Caco-2 (cell line): Measurements from ENCODE around the gene TRAF2. TPM values are rescaled to one million over a fixed set of nuclear protein-coding genes. Genes with fewer than 3 reads are reported as not detected.
A peak's percentile ranks its signal among the peaks of the same experiment; 100 is the strongest.

Experiments used
- BruUV-seq: library from RNA; stranded (reverse); fragments of 400-500 nt; replicated peaks from 2 replicates; lab custom pipeline; 2021; lab: Mats Ljungman, UMichigan
- CTCF ChIA-PET: fragments of 300-600 bp; sonication (Branson Sonifier 250); formaldehyde crosslinking; loops from one replicate; lab custom pipeline; 2022; ENCODE audit warnings: antibody characterized with exemption; lab: Charles Lee
- POLR2A ChIA-PET: fragments of 300-600 bp; sonication (Branson Sonifier 250); formaldehyde crosslinking; loops from one replicate; lab custom pipeline; 2022; ENCODE audit warnings: antibody characterized with exemption; lab: Charles Lee
- DNase-seq, 2 experiments: peaks; one replicate each; pipeline versions ENCODE4 v3.0.0 to v3.0.0-alpha.2; 2020 to 2022
- H3K27me3 ChIP-seq: replicated peaks from 2 replicates; pipeline ENCODE4 v1.6.0; 2011; ENCODE audit warnings: low read length; ENCODE audit not compliant: control insufficient read depth, insufficient read depth
- H3K36me3 ChIP-seq: 2 replicates; pipeline ENCODE4 v1.5.1; 2011; ENCODE audit warnings: low read length; ENCODE audit not compliant: control insufficient read depth, insufficient read depth
- H3K4me1 ChIP-seq: fragments of 250-450 bp; sonication (Bioruptor Pico); 2 replicates; pipeline ENCODE4 v1.5.1; 2020; ENCODE audit warnings: mild to moderate bottlenecking
- H3K4me3 ChIP-seq: 2 replicates; pipeline ENCODE4 v1.5.1; 2011; ENCODE audit warnings: low read depth, mild to moderate bottlenecking, control low read depth, low read length
- H3K9me3 ChIP-seq: fragments of 250-450 bp; sonication (Bioruptor Pico); 2 replicates; pipeline ENCODE4 v1.5.1; 2020; ENCODE audit warnings: mild to moderate bottlenecking, moderate library complexity
- H3K27ac Mint-ChIP-seq: one replicate; pipeline ENCODE4 v1.8.0; 2022; ENCODE audit warnings: mixed read lengths; ENCODE audit not compliant: unreplicated experiment
- H3K27me3 Mint-ChIP-seq: one replicate; pipeline ENCODE4 v1.8.0; 2022; ENCODE audit warnings: mixed read lengths; ENCODE audit not compliant: insufficient read depth, unreplicated experiment
- H3K36me3 Mint-ChIP-seq: one replicate; pipeline ENCODE4 v1.8.0; 2022; ENCODE audit warnings: mild to moderate bottlenecking, mixed read lengths; ENCODE audit not compliant: insufficient read depth, unreplicated experiment
- H3K4me1 Mint-ChIP-seq: one replicate; pipeline ENCODE4 v1.8.0; 2022; ENCODE audit warnings: low read depth, mixed read lengths; ENCODE audit not compliant: unreplicated experiment
- H3K4me3 Mint-ChIP-seq: one replicate; pipeline ENCODE4 v1.8.0; 2022; ENCODE audit warnings: mild to moderate bottlenecking, moderate library complexity, mixed read lengths; ENCODE audit not compliant: unreplicated experiment
- H3K9me3 Mint-ChIP-seq: one replicate; pipeline ENCODE4 v1.8.0; 2022; ENCODE audit warnings: mixed read lengths; ENCODE audit not compliant: unreplicated experiment
- intact Hi-C: fragments of 100-400 bp; cut with micrococcal nuclease; formaldehyde crosslinking; loops from one replicate; pipeline ENCODE4 v1.10.0; 2022; ENCODE audit not compliant: unreplicated experiment
- total RNA-seq: library from RNA; stranded (reverse); gene quantifications from 2 replicates; pipeline ENCODE4 v1.2.3, GENCODE V29; 2022
- TF ChIP-seq, protein P1 (sequence below), 2 experiments: fragments of 200-600 bp in 1 of 2; IDR thresholded peaks; 1 replicate in 1 of 2; 2 replicates in 1 of 2; pipeline versions ENCODE4 v1.5.1 to v1.8.0; 2011 to 2022; ENCODE audit warnings: antibody characterized with exemption in 1 of 2, control low read depth in 1 of 2, inconsistent platforms in 1 of 2, low read depth in 1 of 2, low read length in 1 of 2, mild to moderate bottlenecking in 1 of 2, moderate library complexity in 1 of 2; ENCODE audit not compliant: insufficient read depth in 1 of 2, severe bottlenecking in 1 of 2, unreplicated experiment in 1 of 2

The TRAF2 gene
- total RNA-seq, 1 experiment from 2014 or later, result 41.7 TPM

DNA sequence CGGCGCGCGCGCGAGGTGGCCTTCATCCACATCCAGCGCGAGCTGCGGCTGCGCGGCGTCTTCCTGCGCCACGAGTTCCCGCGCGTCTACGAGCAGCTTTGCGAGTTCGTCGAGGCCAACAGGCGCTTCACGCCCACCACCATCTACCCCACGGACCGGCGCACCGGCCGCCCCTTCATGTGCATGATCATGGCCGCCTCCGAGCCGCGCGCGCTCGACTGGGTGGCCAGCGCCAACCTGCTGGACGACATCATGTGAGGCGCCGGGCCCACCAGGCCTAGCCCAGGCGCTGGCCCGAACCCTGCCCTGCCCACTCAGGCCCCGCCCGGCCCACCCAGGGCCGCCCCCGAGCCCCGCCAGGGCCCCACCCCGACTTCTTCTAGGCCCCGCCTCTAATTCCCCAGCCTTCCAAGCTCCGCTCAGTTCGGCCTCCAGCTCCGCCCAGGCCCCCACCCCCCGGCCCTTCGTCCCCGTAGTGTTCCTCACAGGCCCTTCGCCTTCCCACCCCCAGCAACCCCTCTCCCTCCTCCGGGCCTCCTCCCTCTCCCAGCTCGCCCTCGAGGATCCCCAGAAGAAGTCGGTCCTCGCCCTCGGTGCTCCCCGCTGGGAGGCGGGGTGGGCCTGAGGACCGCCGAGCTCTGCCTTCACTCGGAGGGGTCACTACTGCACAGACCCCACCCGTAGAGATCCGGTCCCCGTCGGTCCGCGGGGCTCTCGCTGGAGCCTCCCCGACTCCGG is 39.1 kb upstream of the TRAF2 start:
- peak overlapping the region; percentile 97 for H3K4me3 ChIP-seq
- H3K36me3 ChIP-seq, result peaks cover 1% of the 10 kb centered on the region; the same call in 1 of the 2 replicates
- Mint-ChIP-seq H3K9me3 (no peaks in the 10 kb centered on the region), H3K27ac (peak overlapping the region; percentile 87), H3K27me3 (no peaks in the 10 kb centered on the region), H3K36me3 (peaks cover 70% of the 10 kb centered on the region), H3K4me3 (peak overlapping the region; percentile 97), H3K4me1 (no peaks in the 10 kb centered on the region)
- ChIA-PET CTCF (interaction anchor here (0.5 to 1.5 kb wide), 4 partner anchors 14 to 196 kb away, joined by 3 to 6 read pairs (median 4); no protein-coding TSS in a partner anchor), POLR2A (interaction anchor here (0.6 kb wide), 4 partner anchors 22 to 455 kb away, joined by 3 to 5 read pairs (median 4); partner anchors contain the start of genes NRARP and TRAF2)
- H3K4me1 ChIP-seq, result peaks cover 16% of the 10 kb centered on the region
- H3K9me3 ChIP-seq, result no peaks in the 10 kb centered on the region
- TF ChIP-seq, protein P1, sequence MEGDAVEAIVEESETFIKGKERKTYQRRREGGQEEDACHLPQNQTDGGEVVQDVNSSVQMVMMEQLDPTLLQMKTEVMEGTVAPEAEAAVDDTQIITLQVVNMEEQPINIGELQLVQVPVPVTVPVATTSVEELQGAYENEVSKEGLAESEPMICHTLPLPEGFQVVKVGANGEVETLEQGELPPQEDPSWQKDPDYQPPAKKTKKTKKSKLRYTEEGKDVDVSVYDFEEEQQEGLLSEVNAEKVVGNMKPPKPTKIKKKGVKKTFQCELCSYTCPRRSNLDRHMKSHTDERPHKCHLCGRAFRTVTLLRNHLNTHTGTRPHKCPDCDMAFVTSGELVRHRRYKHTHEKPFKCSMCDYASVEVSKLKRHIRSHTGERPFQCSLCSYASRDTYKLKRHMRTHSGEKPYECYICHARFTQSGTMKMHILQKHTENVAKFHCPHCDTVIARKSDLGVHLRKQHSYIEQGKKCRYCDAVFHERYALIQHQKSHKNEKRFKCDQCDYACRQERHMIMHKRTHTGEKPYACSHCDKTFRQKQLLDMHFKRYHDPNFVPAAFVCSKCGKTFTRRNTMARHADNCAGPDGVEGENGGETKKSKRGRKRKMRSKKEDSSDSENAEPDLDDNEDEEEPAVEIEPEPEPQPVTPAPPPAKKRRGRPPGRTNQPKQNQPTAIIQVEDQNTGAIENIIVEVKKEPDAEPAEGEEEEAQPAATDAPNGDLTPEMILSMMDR (IDR thresholded peaks at IDR 0.05; ENCODE audit: insufficient read depth in 1 of 2, low read depth in 1 of 2, low read length in 1 of 2, severe bottlenecking in 1 of 2, unreplicated experiment in 1 of 2), result no peak
- DNase-seq, result no peak
- H3K27me3 ChIP-seq, result no peaks in the 10 kb centered on the region
- BruUV-seq, result no TSS peak
- intact Hi-C loops, result loop anchor here (5.0 to 10.0 kb wide), 2 partner anchors 40 to 98 kb away; partner anchors contain the start of genes C8G, FBXW5 and RABL6

DNA sequence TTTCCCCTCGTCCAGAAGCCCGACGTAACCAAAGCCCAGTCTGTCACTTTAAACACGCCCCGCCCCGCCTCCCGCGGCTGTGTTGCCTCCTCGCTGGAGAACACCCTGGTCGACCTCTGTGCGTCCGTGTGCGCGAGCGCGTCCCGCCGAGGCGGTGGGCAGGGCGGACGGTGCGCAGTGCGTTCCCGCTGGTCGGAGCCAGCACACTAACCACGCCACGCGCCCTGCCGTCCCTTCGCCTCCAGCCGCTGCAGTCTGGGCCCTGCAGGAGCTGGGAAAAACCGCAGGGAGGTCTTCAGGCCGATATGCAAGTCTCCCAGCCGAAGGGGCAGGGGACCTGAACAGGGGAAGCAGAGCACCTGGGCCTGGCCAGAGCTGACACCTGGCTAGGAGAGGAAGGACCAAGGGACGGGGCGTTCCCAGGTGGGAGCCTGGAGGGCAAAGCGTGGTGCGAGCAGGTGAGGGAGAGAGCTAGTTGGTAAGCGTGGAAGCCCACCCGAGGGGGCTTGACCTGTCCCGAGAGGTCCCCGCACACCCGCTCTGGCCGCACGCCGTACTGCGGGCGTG is 38.4 kb upstream of the TRAF2 start:
- no peaks in the 10 kb centered on the region for H3K27me3 Mint-ChIP-seq

More for the DNA sequence above, 38.4 kb upstream of the TRAF2 start:
- peaks cover 71% of the 10 kb centered on the region for H3K36me3 Mint-ChIP-seq
- Histone ChIP-seq H3K36me3 (peaks cover 1% of the 10 kb centered on the region; the same call in 1 of the 2 replicates), H3K4me1 (peaks cover 13% of the 10 kb centered on the region), H3K4me3 (peak overlapping the region; percentile 97), H3K9me3 (no peaks in the 10 kb centered on the region), H3K27me3 (no peaks in the 10 kb centered on the region)
- TF ChIP-seq, protein P1 (IDR thresholded peaks at IDR 0.05; ENCODE audit: insufficient read depth in 1 of 2, low read depth in 1 of 2, low read length in 1 of 2, severe bottlenecking in 1 of 2, unreplicated experiment in 1 of 2), result no peak
- H3K9me3 Mint-ChIP-seq, result no peaks in the 10 kb centered on the region
- peak overlapping the region; percentile 97 for H3K4me3 Mint-ChIP-seq
- no peaks in the 10 kb centered on the region for H3K4me1 Mint-ChIP-seq
- intact Hi-C loops, result loop anchor here (5.0 to 10.0 kb wide), 2 partner anchors 41 to 97 kb away; partner anchors contain the start of genes C8G, FBXW5 and RABL6
- DNase-seq, result peak; percentile 87 to 89
- peak overlapping the region; percentile 87 for H3K27ac Mint-ChIP-seq
- ChIA-PET CTCF (interaction anchor here (0.5 to 1.5 kb wide), 5 partner anchors 29 to 225 kb away, joined by 3 to 5 read pairs (median 3); no protein-coding TSS in a partner anchor), POLR2A (interaction anchor here (0.6 to 0.7 kb wide), 5 partner anchors 39 to 454 kb away, joined by 3 to 5 read pairs (median 3); partner anchors contain the start of genes NRARP and TRAF2)
- BruUV-seq, result no TSS peak
